ENCODE data around the gene FBXL17.

FBXL17 gene

DNA sequence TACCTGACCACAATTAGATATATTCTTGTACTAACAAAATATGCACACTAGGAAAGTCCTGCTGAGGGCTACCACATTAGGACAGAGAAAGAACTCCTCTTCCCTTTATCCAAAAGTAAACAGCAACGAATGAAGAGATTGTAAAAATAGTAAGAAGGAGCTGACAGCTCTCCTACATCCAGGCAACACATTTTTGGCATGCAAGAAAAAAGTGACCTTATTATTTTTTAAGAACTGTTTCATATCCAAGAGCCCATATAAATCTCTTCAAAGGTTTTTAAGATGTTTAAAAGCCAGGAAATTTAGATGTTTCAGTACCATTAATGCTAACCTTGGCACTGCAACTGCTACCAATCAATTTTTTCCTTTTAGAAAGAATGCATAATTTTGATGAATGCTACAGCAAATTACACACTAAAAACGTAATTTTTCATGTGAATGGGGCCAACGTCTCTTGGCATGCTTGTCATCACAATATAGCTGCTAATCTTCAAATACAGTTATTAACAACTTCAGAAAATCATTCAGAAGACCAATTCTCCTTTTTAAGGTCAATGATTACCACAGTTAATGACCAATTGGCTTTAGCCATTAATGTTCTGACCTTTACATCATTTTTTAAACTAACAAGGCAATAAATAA is 132.0 kb downstream of the FBXL17 start:
- H3K4me3 ChIP-seq (ENCODE audit: low read depth, low read length), result no peak overlapping the region

DNA sequence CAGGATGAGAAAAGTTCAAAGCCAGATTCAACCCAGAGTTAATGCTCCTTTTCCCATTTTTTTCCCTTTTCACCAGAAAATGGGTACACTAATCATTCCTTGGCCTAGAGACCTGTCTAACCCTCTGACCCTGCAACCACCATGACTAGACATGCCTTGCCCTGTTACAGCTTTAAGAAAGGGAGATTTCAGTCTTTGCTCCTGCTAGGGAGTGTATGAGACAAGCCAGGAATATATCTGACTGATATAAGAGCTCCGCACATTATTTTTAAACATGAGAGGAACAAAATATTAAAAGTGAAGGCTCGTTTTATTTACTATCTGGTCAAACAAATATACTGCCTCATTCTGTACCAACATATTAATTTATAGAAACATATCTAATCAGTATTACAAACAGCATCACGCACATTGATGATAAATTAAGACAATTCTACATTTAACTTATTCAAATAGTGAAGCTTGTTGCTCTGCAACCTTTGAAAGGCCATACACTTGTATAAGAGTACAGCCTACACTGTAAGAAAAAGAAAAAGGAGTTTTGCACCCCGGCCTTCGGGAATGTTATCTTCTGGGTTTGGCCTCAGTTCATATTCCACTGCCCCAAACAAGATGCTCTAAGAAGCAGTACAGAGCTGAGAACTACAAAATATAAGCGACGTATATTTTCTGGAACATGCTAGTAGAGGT is 132.7 kb downstream of the FBXL17 start:
- no peak overlapping the region for H3K4me3 ChIP-seq (ENCODE audit: low read depth, low read length)
- TF ChIP-seq, protein P1, sequence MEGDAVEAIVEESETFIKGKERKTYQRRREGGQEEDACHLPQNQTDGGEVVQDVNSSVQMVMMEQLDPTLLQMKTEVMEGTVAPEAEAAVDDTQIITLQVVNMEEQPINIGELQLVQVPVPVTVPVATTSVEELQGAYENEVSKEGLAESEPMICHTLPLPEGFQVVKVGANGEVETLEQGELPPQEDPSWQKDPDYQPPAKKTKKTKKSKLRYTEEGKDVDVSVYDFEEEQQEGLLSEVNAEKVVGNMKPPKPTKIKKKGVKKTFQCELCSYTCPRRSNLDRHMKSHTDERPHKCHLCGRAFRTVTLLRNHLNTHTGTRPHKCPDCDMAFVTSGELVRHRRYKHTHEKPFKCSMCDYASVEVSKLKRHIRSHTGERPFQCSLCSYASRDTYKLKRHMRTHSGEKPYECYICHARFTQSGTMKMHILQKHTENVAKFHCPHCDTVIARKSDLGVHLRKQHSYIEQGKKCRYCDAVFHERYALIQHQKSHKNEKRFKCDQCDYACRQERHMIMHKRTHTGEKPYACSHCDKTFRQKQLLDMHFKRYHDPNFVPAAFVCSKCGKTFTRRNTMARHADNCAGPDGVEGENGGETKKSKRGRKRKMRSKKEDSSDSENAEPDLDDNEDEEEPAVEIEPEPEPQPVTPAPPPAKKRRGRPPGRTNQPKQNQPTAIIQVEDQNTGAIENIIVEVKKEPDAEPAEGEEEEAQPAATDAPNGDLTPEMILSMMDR (IDR thresholded peaks at IDR 0.05; ENCODE audit: low read depth, low read length), result no peak

More for the DNA sequence above, 132.0 kb downstream of the FBXL17 start:
- TF ChIP-seq, protein P1 (IDR thresholded peaks at IDR 0.05; ENCODE audit: low read depth, low read length), result no peak

DNA sequence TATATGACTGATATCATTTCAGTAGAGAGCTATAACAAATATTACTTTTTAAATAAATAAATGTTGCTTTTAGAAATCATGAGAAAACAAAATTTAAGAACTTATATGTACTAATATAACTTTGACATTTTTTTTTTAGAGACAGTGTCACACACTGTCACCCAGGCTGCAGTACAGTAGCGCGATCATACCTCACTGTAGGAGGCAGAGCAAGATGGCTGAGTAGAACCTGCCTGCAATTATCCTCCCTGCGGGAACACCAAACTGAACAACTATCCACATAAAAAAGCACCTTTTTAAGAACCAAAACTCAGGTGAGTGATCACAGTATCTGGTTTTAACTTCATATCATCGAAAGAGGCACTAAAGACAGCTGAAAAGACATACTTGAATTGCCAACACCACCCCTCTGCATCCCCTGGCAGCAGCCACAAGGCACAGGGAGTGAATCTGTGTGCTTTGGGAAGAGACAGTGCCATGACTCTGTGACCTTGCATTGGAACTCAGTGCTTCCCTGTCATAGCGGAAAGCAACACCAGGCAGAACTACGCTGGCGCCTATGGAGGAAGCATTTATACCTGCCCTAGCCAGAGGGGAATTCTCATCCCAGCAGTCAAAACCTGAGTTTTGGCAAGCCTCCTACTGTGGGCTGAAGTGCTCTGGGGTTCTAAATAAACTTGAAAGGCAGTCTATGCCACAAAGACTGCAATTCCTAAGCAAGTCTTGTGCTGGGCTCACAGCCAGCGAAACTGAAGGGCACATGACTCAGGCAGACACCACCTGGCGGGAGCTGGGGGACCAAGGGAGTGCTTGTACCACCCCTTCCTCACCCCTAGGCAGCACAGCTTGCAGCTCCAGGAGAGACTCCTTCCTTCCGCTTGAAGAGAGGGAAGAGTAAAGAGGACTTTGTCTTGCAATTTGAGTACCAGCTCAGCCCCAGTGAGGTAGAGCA is 142.7 kb downstream of the FBXL17 start:
- no peak overlapping the region for H3K4me3 ChIP-seq (ENCODE audit: low read depth, low read length)
- TF ChIP-seq, protein P1 (IDR thresholded peaks at IDR 0.05; ENCODE audit: low read depth, low read length), result no peak

DNA sequence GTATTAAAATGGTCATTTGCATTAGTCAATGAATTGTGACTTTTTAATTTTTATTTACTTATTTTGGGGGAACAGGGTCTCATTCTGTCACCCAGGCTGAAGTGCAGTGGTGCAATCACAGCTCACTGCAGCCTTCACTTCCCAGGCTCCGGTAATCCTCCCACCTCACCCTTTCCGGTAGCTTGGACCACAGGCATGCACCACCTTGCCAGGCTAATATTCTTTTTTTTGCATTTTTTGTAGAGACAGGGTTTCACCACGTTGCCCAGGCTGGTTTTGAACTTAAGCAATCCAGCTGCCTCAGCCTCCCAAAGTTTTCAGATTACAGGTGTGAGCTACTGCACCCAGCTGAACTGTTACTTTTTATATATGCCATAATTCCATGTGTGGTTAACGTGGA is 143.4 kb downstream of the FBXL17 start:
- TF ChIP-seq, protein P1 (IDR thresholded peaks at IDR 0.05; ENCODE audit: low read depth, low read length), result no peak
- no peak overlapping the region for H3K4me3 ChIP-seq (ENCODE audit: low read depth, low read length)

DNA sequence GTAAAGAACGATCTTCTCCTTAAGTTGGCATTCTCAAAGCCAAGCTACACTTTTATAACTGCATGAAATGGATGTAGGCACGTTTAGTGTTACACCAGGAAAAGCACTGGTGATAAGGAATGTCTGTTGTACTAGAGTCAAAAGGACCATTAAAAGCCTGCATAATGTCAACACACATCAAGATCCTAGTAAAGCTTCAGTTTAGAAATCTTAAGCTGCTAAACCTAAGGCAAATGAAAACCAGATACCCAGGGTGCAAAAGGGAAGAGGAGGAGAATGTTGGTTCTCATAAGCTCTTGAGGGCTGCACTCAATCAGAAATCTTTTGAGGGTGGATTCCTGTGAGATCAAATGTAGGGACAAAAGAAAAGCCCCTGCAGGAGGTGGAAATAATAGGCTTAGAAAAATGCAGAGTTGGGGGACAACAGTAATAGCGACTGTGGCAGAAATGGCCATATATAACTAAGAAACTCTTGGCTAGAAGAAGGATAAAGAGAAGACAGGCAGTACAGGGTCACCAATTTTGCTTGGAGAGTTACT is 148.2 kb downstream of the FBXL17 start:
- TF ChIP-seq, protein P1 (IDR thresholded peaks at IDR 0.05; ENCODE audit: low read depth, low read length), result no peak
- no peak overlapping the region for H3K4me3 ChIP-seq (ENCODE audit: low read depth, low read length)

DNA sequence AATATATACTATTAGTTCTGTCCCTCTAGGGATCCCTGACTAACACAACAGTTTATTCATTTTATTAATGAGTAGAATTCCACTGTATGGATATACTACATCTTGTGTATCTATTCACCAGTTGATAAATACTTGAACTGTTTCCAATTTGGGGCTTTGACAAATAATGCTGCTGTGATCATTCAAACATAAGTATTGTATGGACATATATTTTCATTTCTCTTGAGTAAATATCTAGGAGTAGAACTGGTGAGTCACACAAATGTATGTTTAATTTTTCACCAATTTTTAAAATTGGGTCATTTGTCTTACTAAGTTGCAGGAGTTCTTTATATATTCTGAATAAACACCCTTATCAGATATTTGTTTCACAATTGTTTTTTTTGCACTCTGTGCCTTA is 149.1 kb downstream of the FBXL17 start:
- TF ChIP-seq, protein P1 (IDR thresholded peaks at IDR 0.05; ENCODE audit: low read depth, low read length), result no peak
- H3K4me3 ChIP-seq (ENCODE audit: low read depth, low read length), result no peak overlapping the region

Data from WI38 (cell line).